ENCODE measurements around the gene LCP1. TPM values are rescaled to one million over a fixed set of nuclear protein-coding genes. Genes with fewer than 3 reads are reported as not detected.

Gene LCP1
- total and polyA plus RNA-seq, 9 of the 15 experiments (the other 6 are each of a cell fraction or from before 2014, with no cell fraction given) = 83.0 to 255 (median 163) TPM

GRCh38 chr13:46211116-46211482 is 29.1 kb upstream of the LCP1 start (continued):
- TF ChIP-seq LEF1 (IDR thresholded peaks at IDR 0.05) (peak; percentile 41; the same call in 1 of the 2 replicates), CBFA2T3 (IDR thresholded peaks at IDR 0.05) (peak; percentile 91), MEIS2 (IDR thresholded peaks at IDR 0.05; ENCODE audit: partially characterized antibody) (peak; percentile 94), CSDE1 (IDR thresholded peaks at IDR 0.05) (peak in 1 of 2 experiments; percentile 61; a peak in 1 of 4 replicates), EP400 (IDR thresholded peaks at IDR 0.05) (peak; percentile 18; the same call in 1 of the 2 replicates), SMARCA4 (IDR thresholded peaks at IDR 0.05) (peak; percentile 68), ZFP30 (CRISPR knock-in tag; IDR thresholded peaks at IDR 0.05; ENCODE audit: borderline replicate concordance) (no peak), ATF1 (CRISPR knock-in tag; IDR thresholded peaks at IDR 0.05) (0 out of 2 replicates have a peak, but pooled peaks have one; percentile 28), ATF1 (tag; IDR thresholded peaks at IDR 0.05) (peak; percentile 92), TAF9B (IDR thresholded peaks at IDR 0.05; ENCODE audit: partially characterized antibody) (peak; percentile 28), ZFP36 (IDR thresholded peaks at IDR 0.05; ENCODE audit: low read depth, low read length, partially characterized antibody) (no peak), MEF2D (tag; conservative IDR thresholded peaks at IDR 0.05; ENCODE audit: low read depth) (no peak), CTBP1 (IDR thresholded peaks at IDR 0.05; ENCODE audit: borderline replicate concordance) (0 out of 2 replicates have a peak, but pooled peaks have one; percentile 9), ZHX1 (conservative IDR thresholded peaks at IDR 0.05; ENCODE audit: low read length) (no peak), SLC30A9 (CRISPR knock-in tag; IDR thresholded peaks at IDR 0.05) (no peak), CREM (IDR thresholded peaks at IDR 0.05; ENCODE audit: low read depth) (peak; percentile 95)
- TF ChIP-seq, protein P1, sequence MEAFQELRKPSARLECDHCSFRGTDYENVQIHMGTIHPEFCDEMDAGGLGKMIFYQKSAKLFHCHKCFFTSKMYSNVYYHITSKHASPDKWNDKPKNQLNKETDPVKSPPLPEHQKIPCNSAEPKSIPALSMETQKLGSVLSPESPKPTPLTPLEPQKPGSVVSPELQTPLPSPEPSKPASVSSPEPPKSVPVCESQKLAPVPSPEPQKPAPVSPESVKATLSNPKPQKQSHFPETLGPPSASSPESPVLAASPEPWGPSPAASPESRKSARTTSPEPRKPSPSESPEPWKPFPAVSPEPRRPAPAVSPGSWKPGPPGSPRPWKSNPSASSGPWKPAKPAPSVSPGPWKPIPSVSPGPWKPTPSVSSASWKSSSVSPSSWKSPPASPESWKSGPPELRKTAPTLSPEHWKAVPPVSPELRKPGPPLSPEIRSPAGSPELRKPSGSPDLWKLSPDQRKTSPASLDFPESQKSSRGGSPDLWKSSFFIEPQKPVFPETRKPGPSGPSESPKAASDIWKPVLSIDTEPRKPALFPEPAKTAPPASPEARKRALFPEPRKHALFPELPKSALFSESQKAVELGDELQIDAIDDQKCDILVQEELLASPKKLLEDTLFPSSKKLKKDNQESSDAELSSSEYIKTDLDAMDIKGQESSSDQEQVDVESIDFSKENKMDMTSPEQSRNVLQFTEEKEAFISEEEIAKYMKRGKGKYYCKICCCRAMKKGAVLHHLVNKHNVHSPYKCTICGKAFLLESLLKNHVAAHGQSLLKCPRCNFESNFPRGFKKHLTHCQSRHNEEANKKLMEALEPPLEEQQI (IDR thresholded peaks at IDR 0.05) = 0 out of 2 replicates have a peak, but pooled peaks have one; percentile 39

All from K562 (cell line).